Spleen (tissue), 11 donors: Measurements from ENCODE around the gene ALDH4A1. TPM values are rescaled to one million over a fixed set of nuclear protein-coding genes. Genes with fewer than 3 reads are reported as not detected.

Experiments used
- DNase-seq: peaks from one replicate; pipeline ENCODE4 v3.0.0-alpha.2; 2020
- H3K27ac ChIP-seq, 8 donors: fragments of 200-600 bp; sonication (generic) in 7 of 8; 1 replicate in 4 of 8; 2 replicates in 4 of 8; pipeline versions ENCODE4 v1.5.0 to v1.8.0; 2016 to 2021; ENCODE audit warnings: inconsistent platforms in 4 of 8, mild to moderate bottlenecking in 4 of 8, moderate library complexity in 1 of 8
- H3K27me3 ChIP-seq, 7 donors: fragments of 200-600 bp; sonication (generic) in 6 of 7; replicated peaks in 1 of 7; 1 replicate in 4 of 7; 2 replicates in 3 of 7; pipeline versions ENCODE4 v1.5.0 to v1.8.0; 2016 to 2021; ENCODE audit warnings: inconsistent platforms in 3 of 7, mild to moderate bottlenecking in 1 of 7
- H3K36me3 ChIP-seq, 6 donors: fragments of 200-600 bp; sonication (generic) in 5 of 6; 1 replicate in 4 of 6; 2 replicates in 2 of 6; pipeline versions ENCODE4 v1.5.0 to v1.8.0; 2016 to 2021; ENCODE audit warnings: inconsistent platforms in 2 of 6
- H3K4me1 ChIP-seq, 6 donors: fragments of 200-600 bp; sonication (generic) in 5 of 6; 1 replicate in 3 of 6; 2 replicates in 3 of 6; pipeline versions ENCODE4 v1.5.0 to v1.8.0; 2016 to 2021; ENCODE audit warnings: inconsistent platforms in 3 of 6
- H3K4me3 ChIP-seq, 8 donors: fragments of 200-600 bp; sonication (generic) in 7 of 8; 1 replicate in 4 of 8; 2 replicates in 4 of 8; pipeline versions ENCODE4 v1.5.0 to v1.8.0; 2016 to 2021; ENCODE audit warnings: inconsistent platforms in 4 of 8, mild to moderate bottlenecking in 4 of 8, moderate library complexity in 2 of 8
- H3K9me3 ChIP-seq, 8 donors: fragments of 200-600 bp; sonication (generic) in 7 of 8; 1 replicate in 4 of 8; 2 replicates in 4 of 8; pipeline versions ENCODE4 v1.5.0 to v1.8.0; 2016 to 2021; ENCODE audit warnings: inconsistent platforms in 4 of 8
- POLR2A ChIP-seq, 3 donors: fragments of 450-650 bp; IDR thresholded peaks; one replicate each; pipeline ENCODE4 v1.5.1; 2017; ENCODE audit warnings: antibody characterized with exemption in 3 of 3, mild to moderate bottlenecking in 1 of 3
- POLR2AphosphoS5 ChIP-seq, 3 donors: sonication (generic); formaldehyde crosslinking; IDR thresholded peaks; one replicate each; pipeline ENCODE4 v1.5.1; 2017; ENCODE audit warnings: antibody characterized with exemption in 3 of 3
- WGBS, 5 donors: extraction: QIAGEN DNeasy Blood & Tissue Kit in 3 of 5; methylation state at CpG; one replicate each; pipeline versions ENCODE4 v1.1.5 to v1.1.7; 2013 to 2018; 5-methylcytosine and 5-hydroxymethylcytosine counted together
- intact Hi-C: fragments of 100-400 bp; cut with DNase I; formaldehyde crosslinking; loops from one replicate; pipeline ENCODE4 v1.15.0; 2023; ENCODE audit warnings: low total_unique reads
- polyA plus RNA-seq, 3 donors: library from polyadenylated mRNA; stranded (reverse); fragments of 200-250 nt; gene quantifications; one replicate each; pipeline ENCODE4 v1.2.1, GENCODE V29; 2013
- total RNA-seq, 7 donors: library from RNA; depleted of rRNA in 3 of 7; stranded (reverse); fragments of >200 nt in 3 of 7; fragmentation: NEBNext Ultra II Directional in 4 of 7; extraction: Animal tissue kit (Norgen Biotek cat#: 25700) in 4 of 7; gene quantifications; one replicate each; pipeline versions ENCODE4 v1.1.0 to v1.2.1, GENCODE V29; 2016 to 2021
- TF ChIP-seq, protein P1 (sequence below), 11 experiments: fragments of 200-600 bp in 7 of 11; fragments of 450-650 bp in 4 of 11; sonication (generic) in 4 of 11; IDR thresholded peaks in 8 of 11; conservative IDR thresholded peaks in 3 of 11; 1 replicate in 7 of 11; 2 replicates in 4 of 11; pipeline versions ENCODE4 v1.4.0 to v1.8.0; 2016 to 2021; ENCODE audit warnings: antibody characterized with exemption in 11 of 11, inconsistent platforms in 4 of 11, mild to moderate bottlenecking in 1 of 11
- donor health status: healthy with polysubstance abuse.
- donor health status: DM: no; HTN: no; CAD: no; lungs with moderate emphysema.
- donor health status: DM: no; HTN: no; CAD: no.
- donor health status: Bipolar disorder and iron deficiency.
- donor health status: healthy.
- donor health status: DM: no; HTN: no; CAD: no.
- donor health status: DM: yes; HTN: yes; CAD: no.

Gene ALDH4A1
- total and polyA plus RNA-seq, 10 donors = 3.5 to 11.2 (median 8.0) TPM

- Histone ChIP-seq H3K27me3 (no peaks in the 10 kb centered on the region), H3K36me3 (peaks cover 0 to 80% (median 56%) of the 10 kb centered on the region in 6 donors), H3K4me1 (peaks cover 5 to 48% (median 21%) of the 10 kb centered on the region in 6 donors), H3K9me3 (no peaks in the 10 kb centered on the region), H3K4me3 (no peak overlapping the region), H3K27ac (peak overlapping the region in 6 of 8 donors; percentile 45 to 76 (median 54))
- intact Hi-C loops = loop anchor here (5.0 kb wide), 2 partner anchors 44 to 59 kb away; partner anchors contain the start of gene IFFO2
- 24 to 38% (median 31%) methylated on average over 19 to 22 of the region's 22 CpGs for WGBS, 5 donors
- peak; percentile 92 for DNase-seq
- TF ChIP-seq POLR2A (IDR thresholded peaks at IDR 0.05) (no peak), POLR2AphosphoS5 (IDR thresholded peaks at IDR 0.05) (peak; percentile 47 to 72 (median 62))
- TF ChIP-seq, protein P1, sequence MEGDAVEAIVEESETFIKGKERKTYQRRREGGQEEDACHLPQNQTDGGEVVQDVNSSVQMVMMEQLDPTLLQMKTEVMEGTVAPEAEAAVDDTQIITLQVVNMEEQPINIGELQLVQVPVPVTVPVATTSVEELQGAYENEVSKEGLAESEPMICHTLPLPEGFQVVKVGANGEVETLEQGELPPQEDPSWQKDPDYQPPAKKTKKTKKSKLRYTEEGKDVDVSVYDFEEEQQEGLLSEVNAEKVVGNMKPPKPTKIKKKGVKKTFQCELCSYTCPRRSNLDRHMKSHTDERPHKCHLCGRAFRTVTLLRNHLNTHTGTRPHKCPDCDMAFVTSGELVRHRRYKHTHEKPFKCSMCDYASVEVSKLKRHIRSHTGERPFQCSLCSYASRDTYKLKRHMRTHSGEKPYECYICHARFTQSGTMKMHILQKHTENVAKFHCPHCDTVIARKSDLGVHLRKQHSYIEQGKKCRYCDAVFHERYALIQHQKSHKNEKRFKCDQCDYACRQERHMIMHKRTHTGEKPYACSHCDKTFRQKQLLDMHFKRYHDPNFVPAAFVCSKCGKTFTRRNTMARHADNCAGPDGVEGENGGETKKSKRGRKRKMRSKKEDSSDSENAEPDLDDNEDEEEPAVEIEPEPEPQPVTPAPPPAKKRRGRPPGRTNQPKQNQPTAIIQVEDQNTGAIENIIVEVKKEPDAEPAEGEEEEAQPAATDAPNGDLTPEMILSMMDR (IDR thresholded peaks at IDR 0.05 in 8 of 11, conservative IDR thresholded peaks at IDR 0.05 in 3 of 11) = peak; percentile 82 to 98 (median 96)
These were observed 10.9 kb upstream of the ALDH4A1 start for GRCh38 chr1:18913065-18913835.

- Histone ChIP-seq H3K36me3 (peaks cover 0 to 80% (median 53%) of the 10 kb centered on the region in 6 donors), H3K27me3 (no peaks in the 10 kb centered on the region), H3K27ac (peak overlapping the region in 3 of 8 donors; percentile 46 to 76 (median 64)), H3K4me3 (no peak overlapping the region), H3K4me1 (peaks cover 12 to 55% (median 28%) of the 10 kb centered on the region in 6 donors), H3K9me3 (no peaks in the 10 kb centered on the region)
- WGBS, 5 donors = 51 to 94% (median 90%) methylated on average over 3 of the region's 3 CpGs
- no peak for TF ChIP-seq POLR2AphosphoS5 (IDR thresholded peaks at IDR 0.05)
- TF ChIP-seq, protein P1 (IDR thresholded peaks at IDR 0.05 in 8 of 11, conservative IDR thresholded peaks at IDR 0.05 in 3 of 11) = no peak
- intact Hi-C loops = loop anchor here (5.0 kb wide), 2 partner anchors 45 to 60 kb away; partner anchors contain the start of gene IFFO2
- DNase-seq = no peak
These were observed 10.2 kb upstream of the ALDH4A1 start for GRCh38 chr1:18912550-18912949.

DNA sequence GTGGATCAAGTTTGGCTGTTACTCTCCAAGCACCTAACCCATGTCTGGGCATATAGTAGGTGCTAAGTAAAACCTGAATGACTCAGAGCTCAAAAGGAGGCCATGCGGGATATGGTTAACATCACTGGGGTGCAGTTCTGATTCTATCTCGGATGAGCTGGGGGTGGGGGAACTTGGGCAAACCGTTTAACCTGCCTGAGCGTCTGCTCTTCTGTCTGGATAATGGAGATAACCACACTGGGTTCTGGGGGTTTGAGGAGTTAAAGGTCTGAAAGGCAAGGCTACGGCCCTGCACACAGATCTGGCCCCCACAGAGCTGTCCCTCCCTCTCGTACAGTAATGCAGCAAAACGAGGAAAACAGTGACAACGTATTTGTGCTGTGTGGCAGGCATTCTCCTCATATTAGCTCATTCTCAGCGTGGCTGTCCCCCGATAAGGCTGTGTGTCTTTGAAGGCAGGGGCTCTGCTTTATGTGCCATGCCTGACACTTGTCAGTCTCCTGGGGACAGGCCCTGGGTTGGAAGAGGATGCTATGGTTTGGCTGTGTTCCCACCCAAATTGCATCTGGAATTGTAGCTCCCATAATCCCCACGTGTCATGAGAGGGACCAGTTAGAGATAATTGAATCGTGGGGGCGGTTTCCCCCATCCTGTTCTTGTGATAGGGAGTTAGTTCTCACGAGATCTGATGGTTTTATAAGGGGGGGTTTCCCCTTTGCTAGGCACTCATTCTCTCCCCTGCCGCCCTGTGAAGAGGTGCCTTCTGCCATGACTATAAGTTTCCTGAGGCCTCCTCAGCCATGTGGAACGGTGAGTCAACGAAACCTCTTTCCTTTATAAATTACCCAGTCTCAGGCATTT is 6.8 kb upstream of the ALDH4A1 start:
- Histone ChIP-seq H3K36me3 (peaks cover 0 to 54% (median 32%) of the 10 kb centered on the region in 6 donors), H3K27ac (peak overlapping the region; percentile 68 to 85 (median 76)), H3K27me3 (no peaks in the 10 kb centered on the region), H3K9me3 (no peaks in the 10 kb centered on the region), H3K4me3 (no peak overlapping the region), H3K4me1 (peaks cover 20 to 55% (median 38%) of the 10 kb centered on the region in 6 donors)
- intact Hi-C loops = loop anchor here (10.0 kb wide), 1 partner anchor 186 kb away; no protein-coding TSS in a partner anchor
- WGBS, 5 donors = 63 to 79% (median 67%) methylated on average over 17 of the region's 17 CpGs
- DNase-seq = no peak
- TF ChIP-seq, protein P1 (IDR thresholded peaks at IDR 0.05 in 8 of 11, conservative IDR thresholded peaks at IDR 0.05 in 3 of 11) = no peak
- no peak for TF ChIP-seq POLR2A (IDR thresholded peaks at IDR 0.05)
- no peak for TF ChIP-seq POLR2AphosphoS5 (IDR thresholded peaks at IDR 0.05)
